Fibroblast of villous mesenchyme (primary cell): ENCODE data around the gene LILRB4. TPM values are rescaled to one million over a fixed set of nuclear protein-coding genes. Genes with fewer than 3 reads are reported as not detected.
"Not testable (repeated sequence)": the region's sequence is repeated elsewhere in the genome, so short reads cannot be mapped to it uniquely, and the experiment has no call there.

Source experiments
- DNase-seq: peaks from one replicate; pipeline ENCODE4 v3.0.0-alpha.2; 2010; ENCODE audit warnings: low read depth
- H3K4me3 ChIP-seq: 2 replicates; pipeline ENCODE4 v1.5.1; 2011; ENCODE audit warnings: low read depth, mild to moderate bottlenecking, low read length
- total RNA-seq: library from RNA; depleted of rRNA; stranded (reverse); fragments of >200 nt; gene quantifications from 2 replicates; pipeline ENCODE4 v1.2.3, GENCODE V29; 2012
- TF ChIP-seq, protein P1 (sequence below): IDR thresholded peaks from 2 replicates; pipeline ENCODE4 v1.5.1; 2012; ENCODE audit warnings: low read depth, mild to moderate bottlenecking, low read length; ENCODE audit not compliant: insufficient read depth

LILRB4 gene
- total RNA-seq, 1 donor, result not detected

DNA sequence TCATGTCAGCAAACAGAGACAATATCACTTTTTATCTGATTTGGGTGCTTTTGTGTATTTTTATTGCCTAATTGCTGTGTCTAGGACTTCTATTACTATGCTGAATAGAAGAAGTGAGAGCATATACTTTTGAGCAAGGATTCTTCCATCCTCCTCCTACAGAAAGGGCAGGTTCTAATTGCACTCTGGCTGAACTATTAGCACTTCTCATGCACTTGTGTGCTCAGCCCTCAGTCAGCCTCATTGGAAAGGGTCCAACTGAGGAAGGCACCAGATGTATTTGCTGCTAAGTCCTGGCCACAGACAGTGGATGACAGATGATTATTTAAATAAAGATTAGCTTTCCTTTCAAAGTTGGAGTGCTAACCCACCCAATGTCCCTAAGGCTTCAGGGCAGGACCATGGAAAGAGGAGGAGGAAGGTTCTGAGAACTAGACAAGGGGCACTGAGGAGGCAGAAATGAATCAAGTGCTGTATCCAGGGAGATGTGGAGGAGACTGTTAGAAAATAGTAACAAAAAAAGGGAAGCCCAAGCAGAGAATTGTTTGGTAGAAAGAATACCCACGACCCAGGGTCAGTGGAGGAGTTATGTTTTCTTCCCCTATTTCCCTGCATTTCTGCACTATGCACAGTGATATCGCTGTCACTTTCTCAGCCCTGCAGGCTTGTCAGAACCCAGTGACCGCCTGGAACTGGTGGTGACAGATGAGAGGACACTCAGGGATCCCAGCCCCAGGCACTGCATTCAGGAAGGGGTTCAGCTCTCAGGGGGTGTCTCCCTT, 8.0 kb downstream of the LILRB4 start:
- no peak for DNase-seq
- TF ChIP-seq, protein P1, sequence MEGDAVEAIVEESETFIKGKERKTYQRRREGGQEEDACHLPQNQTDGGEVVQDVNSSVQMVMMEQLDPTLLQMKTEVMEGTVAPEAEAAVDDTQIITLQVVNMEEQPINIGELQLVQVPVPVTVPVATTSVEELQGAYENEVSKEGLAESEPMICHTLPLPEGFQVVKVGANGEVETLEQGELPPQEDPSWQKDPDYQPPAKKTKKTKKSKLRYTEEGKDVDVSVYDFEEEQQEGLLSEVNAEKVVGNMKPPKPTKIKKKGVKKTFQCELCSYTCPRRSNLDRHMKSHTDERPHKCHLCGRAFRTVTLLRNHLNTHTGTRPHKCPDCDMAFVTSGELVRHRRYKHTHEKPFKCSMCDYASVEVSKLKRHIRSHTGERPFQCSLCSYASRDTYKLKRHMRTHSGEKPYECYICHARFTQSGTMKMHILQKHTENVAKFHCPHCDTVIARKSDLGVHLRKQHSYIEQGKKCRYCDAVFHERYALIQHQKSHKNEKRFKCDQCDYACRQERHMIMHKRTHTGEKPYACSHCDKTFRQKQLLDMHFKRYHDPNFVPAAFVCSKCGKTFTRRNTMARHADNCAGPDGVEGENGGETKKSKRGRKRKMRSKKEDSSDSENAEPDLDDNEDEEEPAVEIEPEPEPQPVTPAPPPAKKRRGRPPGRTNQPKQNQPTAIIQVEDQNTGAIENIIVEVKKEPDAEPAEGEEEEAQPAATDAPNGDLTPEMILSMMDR, result no peak
- H3K4me3 ChIP-seq, result no peak overlapping the region

DNA sequence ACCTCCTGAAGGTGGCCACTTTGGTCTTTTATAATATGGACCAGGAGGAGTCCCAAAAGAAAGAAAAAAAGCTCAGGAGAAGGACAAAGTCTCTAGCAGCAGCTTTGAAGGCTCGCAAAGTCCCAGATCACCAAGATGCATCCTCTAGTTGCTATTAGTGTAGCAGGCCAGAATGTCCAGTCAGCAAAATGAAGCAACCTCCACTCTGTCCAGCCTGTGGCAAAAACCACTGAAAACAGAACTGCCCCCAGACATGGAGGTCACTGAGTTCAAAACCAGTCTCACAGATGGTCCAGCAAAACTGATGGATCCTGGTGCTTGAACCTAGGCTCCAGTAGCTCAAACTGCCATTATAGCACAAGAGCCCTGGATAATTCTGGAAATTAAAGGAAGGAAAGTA, 10.4 kb downstream of the LILRB4 start:
- no peak overlapping the region for H3K4me3 ChIP-seq
- no peak for DNase-seq
- TF ChIP-seq, protein P1, result no peak

DNA sequence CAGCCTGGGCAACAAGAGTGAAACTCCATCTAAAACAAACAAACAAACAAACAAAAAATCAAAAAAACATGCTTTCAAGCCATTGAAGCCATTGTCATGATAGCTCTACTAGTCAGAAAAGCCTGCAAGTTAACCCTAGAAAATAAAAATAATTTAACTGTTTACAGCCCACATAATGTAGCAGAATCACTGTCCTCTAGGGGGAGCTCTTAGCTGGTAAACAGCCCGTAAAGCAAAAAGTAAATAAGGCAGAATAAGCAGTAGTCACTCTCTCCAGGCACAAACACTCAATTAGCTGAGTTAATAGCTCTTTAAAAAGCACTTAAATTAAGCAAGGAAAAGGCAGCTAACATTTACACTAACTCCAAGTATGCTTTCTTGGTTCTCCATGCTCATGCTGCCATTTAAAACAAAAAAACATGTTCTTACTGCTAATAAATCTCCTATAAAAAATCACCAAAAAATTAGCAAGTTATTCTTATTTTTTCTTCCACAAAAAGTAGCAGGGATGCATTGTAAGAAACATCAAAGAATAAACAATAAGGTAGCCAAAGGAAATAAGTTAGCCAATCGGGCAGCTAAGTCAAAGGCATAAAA, 11.3 kb downstream of the LILRB4 start:
- no peak overlapping the region for H3K4me3 ChIP-seq
- DNase-seq, result peak; percentile 27
- TF ChIP-seq, protein P1, result peak; percentile 58

DNA sequence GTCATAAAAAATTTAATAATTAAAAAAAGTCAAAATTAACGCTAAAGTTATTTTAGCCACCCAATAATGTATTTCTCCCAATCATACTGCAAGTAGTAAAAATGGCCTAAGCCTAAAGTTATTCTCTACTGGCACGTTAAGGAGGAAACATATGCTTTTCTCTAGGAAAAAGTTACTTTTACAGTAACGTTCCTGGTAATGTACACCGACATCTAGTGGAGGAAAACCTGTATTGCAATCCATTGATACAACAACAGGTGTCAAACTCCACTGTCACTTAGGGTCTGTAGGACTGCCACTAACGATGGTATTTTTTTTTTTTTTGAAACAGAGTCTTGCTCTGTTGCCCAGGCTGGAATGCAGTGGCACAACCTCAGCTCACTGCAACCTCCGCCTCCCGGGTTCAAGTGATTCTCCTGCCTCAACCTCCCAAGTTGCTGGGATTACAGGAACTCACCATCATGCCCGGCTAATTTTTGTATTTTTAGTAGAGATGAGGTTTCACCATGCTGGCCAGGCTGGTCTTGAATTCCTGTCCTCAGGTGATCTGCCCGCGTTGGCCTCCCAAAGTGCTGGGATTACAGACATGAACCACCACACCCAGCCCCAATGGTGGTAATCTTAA, 13.5 kb downstream of the LILRB4 start:
- TF ChIP-seq, protein P1, result peak; percentile 84
- DNase-seq, result peak; percentile 22
- H3K4me3 ChIP-seq, result not testable (repeated sequence)

DNA sequence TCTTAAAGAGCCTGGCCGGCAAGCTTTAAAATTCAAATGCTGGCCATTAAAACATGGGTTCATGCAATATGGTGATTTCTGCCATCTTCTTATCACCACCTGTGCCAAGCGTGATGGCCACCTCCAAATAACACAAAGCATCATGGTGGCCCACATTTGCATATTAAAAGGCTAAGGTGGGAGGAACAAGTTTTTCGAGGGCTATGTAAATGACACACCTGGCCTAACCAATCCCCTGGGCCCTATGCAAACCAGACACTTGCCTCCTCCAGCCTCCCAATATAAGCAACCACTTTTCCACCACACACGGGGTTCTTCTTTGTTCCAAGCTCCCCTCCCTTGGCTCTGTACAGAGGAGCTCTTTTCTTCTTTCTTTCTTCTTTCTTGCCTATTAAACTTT, 14.4 kb downstream of the LILRB4 start:
- DNase-seq, result no peak
- H3K4me3 ChIP-seq, result no peak overlapping the region
- TF ChIP-seq, protein P1, result no peak

DNA sequence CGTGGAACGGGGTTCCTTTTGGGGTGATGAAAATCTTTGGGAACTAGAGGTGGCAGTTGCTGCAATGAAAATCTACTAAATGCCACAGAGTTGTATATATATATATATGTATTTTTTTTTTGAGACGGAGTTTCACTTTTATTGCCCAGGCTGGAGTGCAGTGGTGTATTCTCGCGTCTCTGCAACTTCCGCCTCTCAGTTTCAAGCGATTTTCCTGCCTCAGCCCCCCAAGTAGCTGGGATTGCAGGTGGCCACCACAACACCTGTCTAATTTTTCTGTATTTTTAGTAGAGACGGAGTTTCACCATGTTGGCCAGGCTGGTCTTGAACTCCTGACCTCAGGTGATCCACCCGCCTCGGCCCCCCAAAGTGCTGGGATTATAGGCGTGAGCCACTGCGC, 18.8 kb downstream of the LILRB4 start:
- not testable (repeated sequence) for DNase-seq, H3K4me3 ChIP-seq

DNA sequence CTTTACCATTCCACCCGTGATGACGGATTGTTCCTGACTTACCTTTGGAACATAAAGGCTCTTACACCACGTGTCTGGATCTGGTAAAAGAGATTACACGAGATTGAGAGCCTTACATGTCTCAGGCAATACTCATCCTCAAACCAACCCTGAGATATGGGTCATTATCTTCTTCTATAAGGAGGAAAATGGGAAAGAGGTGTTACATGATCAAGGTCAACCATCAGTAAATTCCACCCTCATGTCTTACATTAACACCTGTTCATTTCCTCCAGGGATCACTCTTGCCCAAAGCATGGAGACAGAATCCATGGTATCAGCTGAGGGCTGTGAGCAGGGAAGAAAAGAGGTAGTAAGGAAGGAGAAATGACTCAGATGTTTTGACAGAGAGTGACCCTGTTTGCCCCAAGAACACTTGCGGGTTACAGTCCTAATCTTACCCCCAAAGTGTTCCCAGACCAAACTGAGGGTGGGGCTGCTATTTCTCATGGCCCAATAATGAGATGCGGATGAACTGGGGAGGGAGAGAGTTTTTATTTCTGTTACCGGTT, 19.6 kb downstream of the LILRB4 start:
- DNase-seq, result no peak
- H3K4me3 ChIP-seq, result no peak overlapping the region
- TF ChIP-seq, protein P1, result no peak
